GM12891 (cell line): ENCODE results near the gene ALKBH6.

Experiments
- PAX5 ChIP-seq: IDR thresholded peaks from 2 replicates; pipeline ENCODE4 v1.6.1; 2011; ENCODE audit warnings: low read length, moderate library complexity, mild to moderate bottlenecking; ENCODE audit not compliant: insufficient read depth, severe bottlenecking
- POLR2A ChIP-seq: IDR thresholded peaks from 2 replicates; pipeline ENCODE4 v1.6.1; 2011; ENCODE audit warnings: low read depth, low read length, control low read depth
- POLR2AphosphoS5 ChIP-seq: IDR thresholded peaks from 2 replicates; pipeline ENCODE4 v1.6.1; 2011; ENCODE audit warnings: low read depth, low read length, control low read depth

DNA sequence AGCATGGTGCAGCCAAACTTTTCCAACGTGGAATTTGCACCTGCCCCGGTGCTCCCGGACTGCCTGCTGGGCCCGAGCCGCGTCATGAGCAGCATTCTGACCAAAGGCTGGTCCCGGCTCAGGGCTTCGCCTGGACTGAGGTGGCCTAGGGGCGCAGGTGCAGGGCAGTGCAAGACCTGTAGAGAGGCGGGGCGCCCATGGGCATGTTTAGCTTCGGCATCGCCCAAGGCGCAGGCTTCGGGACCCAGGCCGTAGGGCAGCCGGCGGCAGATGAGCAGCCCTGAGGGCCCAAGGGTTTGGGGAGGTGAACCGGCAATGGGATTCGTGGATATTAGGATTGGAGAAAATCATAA lies 54.1 kb downstream of the ALKBH6 start:
- TF ChIP-seq POLR2A (no peak), PAX5 (no peak), POLR2AphosphoS5 (no peak)
